Posterior vena cava (tissue), 2 donors: ENCODE data around the gene TXNL4B. TPM values are rescaled to one million over a fixed set of nuclear protein-coding genes. Genes with fewer than 3 reads are reported as not detected.

Source experiments
- DNase-seq: peaks from one replicate; pipeline ENCODE4 v3.0.0-alpha.2; 2020; ENCODE audit warnings: low spot score
- intact Hi-C, 2 donors: fragments of 100-400 bp; cut with DNase I; formaldehyde crosslinking; loops; one replicate each; pipeline versions ENCODE4 v1.14.1 to v1.14.2; 2022 to 2023
- total RNA-seq, 2 donors: library from RNA; stranded (reverse); fragmentation: NEBNext Ultra II Directional; extraction: Animal tissue kit (Norgen Biotek cat#: 25700); gene quantifications; one replicate each; pipeline ENCODE4 v1.2.1, GENCODE V29; 2021
- donor health status: DM: yes; HTN: yes; CAD: no.
- donor health status: DM: yes; HTN: yes; CAD: no.

Gene TXNL4B
- total RNA-seq, 2 donors from 2014 or later: 7.5 to 10.3 TPM

DNA sequence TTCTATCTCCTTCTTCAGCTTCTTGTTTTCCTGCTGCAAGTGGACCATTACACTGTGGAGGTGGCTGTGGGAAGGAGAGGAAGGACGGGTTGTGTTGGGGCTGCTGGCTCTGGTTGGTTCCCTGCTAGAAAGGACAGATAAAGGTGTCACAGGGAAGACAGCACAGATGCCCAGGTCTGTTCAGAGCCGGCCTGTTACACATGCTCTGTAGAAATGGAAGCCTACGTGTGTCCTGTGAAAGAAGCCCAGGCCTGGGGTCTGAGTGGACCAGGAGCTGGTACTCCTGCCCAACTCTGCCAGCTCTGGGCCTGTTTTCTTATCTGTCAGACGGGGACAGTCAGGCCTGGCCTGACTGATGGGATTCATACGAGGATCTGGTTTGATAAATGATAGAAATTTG lies 26.6 kb upstream of the TXNL4B start:
- no peak for DNase-seq
- intact Hi-C loops: loop anchor here in 1 of 2 donors (10.0 kb wide), 1 partner anchor 345 kb away; no protein-coding TSS in a partner anchor

DNA sequence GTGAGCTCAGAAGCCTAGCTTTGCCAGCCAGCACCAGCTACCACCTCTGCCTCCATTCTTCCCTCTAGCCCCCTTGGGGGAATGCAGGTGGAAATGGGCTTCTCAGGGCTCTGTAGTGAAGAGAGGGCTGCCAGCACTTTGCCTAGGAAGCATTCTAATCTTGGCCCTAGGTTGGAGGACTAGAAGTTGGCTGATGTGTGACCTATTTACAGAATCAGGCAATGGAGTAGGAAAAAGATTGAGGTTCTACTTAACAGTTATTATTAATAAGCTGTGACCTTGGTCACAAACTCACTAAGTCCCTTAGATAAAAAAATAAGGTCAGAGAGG lies 20.2 kb upstream of the TXNL4B start:
- intact Hi-C loops: no loop called here
- no peak for DNase-seq

DNA sequence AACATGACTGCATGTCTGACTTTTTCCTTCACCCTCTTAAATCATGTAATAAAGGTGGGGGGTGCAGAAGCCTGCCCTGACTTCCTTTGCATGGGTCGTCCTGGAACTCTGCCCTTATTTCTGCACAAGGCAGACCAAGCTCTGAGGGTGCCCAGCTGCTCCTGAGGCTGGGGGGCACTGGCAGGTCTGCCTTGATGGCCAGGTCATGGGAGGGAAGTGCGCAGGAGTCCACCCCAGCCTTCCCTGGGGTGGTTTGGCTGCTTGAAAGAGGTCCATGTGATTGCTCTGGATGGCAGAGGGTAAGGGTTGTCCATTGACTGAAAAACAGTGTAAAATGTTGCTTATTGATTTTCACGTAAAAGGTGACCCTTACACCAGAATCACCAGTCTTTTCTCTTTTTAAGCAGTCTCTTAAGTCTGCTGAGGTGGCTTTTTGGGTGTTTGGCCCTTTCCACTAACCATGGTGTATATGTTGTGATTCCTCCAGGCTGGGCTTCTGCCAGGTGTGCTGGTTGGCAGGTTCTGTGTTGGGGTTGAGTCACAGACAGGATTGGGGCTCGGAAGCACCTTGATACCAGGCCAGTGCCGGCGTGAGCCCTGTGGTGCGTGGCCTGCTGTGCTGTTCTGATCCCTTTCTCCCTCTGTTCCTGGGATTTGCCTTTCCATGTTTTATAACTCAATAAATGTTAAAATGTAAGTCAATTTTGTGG lies 19.6 kb upstream of the TXNL4B start:
- intact Hi-C loops: no loop called here
- no peak for DNase-seq

DNA sequence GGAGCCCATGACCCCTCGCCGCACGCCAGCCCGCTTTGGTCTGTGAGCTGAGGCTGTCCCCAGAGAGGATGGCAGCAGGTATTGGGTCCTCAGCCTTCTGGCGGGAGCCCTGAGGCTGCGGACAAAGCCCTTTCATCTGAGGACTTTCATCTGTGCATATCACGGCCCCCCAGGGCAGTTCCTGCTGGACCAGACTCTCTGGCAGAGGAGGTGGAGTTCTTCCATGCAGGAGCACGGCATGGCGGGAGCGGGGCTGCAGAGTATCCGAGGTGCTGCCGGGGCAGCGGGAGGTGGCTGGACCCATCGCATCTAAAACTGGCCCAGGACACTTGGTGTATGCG lies 19.0 kb upstream of the TXNL4B start:
- intact Hi-C loops: no loop called here
- no peak for DNase-seq

DNA sequence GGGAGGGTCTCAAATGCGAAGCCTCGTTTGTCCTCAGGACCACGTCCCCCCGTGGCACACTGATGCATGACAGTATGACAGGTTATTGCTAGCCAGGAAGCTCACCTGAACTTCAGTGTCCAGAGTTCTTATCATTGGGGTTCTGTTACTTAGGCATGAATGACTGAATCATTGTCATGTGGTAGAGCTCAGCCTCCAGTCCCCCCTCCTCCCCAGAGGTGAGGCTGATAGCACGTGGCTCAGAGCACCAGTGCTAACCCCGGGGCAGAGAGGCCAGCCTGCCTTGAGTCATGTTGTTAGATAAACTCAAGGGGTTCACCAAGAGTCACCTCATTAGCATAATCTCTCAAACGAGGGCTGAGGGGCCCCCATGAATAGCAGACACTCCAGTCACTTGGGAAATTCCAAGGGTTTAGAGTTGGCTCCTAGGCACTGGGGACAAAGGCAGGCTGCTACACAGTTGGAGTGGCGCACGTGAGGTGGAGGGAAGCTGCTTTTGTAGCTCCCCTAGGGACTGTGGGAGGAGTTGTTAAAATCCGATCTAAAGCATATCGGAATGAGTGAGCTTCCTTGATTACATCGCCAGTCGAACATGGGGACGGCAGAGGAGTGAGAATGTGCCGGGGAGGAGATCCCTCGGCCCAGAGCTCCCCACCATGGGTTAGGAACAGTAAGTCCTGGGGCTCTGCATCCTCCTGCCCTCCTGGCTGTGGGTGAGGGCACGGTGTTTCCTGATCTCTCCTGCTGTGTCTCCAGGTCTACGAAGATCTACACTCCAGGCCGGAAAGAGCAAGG lies 18.4 kb upstream of the TXNL4B start:
- DNase-seq: no peak
- intact Hi-C loops: no loop called here

DNA sequence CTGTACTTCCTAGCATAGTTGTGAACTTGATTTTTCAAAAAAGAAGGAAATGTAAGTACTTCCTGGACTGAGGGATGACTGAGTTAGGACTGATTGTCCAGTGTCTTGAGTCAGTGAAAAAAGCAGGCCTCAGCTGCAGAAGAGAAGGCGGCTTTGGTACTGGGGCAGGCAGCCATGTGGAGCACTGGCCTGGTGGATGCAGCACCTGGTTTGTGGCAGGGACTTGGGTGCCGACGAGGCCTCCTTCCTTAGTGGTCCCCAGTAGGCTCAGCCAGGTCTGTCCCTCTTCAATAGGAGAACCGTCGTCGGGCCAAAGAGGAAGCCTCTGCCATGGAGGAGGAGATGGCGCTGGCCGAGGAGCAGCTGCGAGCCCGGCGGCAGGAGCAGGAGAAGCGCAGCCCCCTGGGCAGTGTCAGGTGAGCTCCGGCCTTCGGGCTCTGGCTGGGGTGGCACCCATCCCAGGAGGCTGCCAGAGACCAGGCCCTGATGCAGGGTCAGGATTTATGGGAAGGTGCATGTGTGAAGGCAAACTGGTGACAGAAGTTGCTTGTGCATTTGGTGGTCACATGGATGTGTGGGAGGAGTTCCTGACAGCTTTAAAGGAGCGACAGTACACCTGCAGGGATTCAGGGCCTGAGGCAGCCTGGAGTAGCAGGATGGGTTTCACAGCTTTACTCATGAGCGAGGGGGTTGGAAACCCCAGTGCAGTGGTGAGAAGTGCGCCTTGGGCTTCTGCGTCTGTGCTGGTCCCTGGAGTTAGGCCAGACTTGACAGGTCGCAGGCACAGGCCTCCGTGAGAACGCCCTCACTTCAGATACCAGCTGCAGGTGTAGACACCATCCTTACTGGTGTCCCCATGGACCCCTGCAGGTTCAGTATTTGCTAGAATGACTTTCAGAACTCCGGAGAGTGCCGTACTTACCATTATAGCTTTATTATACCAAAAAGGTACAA lies 17.5 kb upstream of the TXNL4B start:
- no peak for DNase-seq
- intact Hi-C loops: no loop called here

DNA sequence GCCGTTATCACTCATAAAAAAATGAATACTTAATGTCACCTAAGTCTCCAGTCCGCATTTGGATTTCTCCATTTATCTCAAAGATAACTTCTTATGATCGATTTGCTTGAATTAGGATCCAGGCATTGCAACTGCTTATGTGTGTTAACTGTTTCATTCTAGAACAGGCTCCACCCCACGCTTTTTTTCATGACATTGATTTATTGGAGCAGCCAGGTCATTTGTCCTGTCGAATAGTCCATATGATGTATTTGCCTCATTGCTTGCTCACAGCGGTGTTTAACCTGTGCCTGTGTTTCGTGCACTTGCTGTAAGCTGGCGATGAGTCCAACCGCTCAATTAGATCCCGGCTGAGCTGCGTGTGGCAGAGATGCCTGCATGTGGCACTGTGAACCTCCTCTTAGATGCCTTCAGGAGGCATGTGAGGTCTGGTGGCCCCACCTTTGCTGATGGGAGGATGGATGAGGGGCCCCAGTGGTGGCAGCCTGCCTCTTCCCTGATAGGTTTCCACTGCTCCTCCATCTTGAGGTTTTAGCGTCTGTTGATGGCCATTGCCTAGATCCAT lies 16.6 kb upstream of the TXNL4B start:
- intact Hi-C loops: no loop called here
- DNase-seq: no peak

DNA sequence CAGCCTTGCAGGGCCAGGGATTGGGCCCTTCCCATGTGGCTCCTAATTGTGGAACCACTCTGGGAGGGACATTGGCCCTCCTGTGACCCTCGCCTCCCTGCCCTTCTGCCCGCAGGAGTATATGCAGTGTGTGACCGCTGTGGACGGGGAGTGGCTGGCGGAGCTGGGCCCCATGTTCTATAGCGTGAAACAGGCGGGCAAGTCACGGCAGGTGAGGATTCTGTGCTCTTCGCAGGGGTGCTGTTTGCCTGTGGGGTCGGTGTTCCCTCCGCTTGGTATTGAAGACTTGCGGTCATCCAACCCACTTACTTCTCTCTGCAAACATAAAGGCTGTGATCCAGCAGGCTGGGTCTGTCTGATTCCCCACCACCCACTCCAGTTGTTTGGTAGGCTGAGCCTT lies 15.9 kb upstream of the TXNL4B start:
- no peak for DNase-seq
- intact Hi-C loops: no loop called here

DNA sequence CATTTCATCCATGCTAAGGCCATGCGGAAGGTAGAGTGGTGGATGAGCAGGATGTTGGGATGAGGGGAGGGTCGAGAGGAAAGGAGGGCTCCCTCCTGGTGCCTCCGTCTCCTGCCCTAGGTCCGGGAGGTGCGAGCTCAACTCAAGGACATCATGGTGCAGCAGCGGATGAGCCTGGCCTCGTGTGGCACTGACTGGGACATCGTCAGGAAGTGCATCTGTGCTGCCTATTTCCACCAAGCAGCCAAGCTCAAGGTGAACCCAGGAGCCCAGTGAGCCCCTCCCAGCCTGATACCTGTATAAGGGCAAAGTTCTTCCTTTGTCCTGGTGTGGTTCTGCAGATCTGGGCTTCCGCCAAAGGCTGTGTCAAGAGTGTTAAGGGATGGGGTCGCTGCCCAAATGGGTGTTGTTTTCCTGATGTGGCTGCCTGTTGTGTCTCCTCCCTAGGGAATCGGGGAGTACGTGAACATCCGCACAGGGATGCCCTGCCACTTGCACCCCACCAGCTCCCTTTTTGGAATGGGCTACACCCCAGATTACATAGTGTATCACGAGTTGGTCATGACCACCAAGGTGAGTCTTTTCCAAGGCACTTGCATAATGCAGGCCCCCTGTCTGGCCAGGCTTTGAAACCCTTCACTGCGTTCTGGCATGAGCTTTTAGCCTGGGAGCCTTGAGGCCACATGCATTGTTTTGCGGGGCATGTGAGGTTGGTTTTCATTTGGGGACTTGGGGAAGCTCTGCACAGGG lies 15.1 kb upstream of the TXNL4B start:
- no peak for DNase-seq
- intact Hi-C loops: no loop called here

DNA sequence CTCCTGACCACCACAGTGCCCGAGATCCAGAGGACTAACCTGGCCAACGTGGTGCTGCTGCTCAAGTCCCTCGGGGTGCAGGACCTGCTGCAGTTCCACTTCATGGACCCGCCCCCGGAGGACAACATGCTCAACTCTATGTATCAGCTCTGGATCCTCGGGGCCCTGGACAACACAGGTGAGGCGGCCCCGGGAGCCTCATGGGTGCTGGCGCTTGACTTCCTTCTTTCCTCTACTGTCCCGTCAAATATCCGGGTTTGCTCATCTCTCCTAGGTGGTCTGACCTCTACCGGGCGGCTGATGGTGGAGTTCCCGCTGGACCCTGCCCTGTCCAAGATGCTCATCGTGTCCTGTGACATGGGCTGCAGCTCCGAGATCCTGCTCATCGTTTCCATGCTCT lies 14.0 kb upstream of the TXNL4B start:
- intact Hi-C loops: no loop called here

DNA sequence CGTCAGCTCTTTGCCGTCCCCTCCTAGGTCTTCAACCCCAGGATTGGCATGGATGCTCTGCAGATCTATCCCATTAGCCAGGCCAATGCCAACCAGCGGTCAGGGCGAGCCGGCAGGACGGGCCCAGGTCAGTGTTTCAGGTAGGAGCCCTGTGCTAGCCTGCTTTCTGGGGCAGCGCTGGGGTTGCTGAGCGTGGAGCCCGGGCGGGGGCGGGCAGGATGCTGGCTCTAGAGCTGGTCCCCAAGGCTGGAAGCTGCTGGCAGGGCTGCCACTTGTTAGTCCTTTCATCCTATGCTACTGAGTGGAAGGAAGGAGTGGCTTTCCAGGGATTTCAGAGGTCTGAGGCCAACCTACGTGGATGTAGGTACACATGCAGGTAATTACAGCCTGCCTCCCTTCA lies 12.6 kb upstream of the TXNL4B start:
- intact Hi-C loops: no loop called here
- DNase-seq: no peak

More for the DNA sequence above, 14.0 kb upstream of the TXNL4B start:
- no peak for DNase-seq

DNA sequence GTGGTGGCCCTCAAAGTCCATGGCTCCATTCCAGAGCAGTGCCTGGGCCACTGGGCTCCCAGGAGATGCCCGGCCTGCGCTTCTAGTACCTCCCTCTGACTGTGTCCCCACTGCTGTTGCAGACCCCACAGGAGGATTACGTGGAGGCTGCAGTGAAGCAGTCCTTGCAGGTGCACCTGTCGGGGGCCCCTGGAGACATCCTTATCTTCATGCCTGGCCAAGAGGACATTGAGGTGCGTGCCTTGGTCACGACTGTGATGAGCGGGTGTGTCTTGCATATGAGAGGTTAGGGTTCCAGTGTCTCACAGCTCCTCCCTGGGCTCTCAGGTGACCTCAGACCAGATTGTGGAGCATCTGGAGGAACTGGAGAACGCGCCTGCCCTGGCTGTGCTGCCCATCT lies 11.5 kb upstream of the TXNL4B start:
- intact Hi-C loops: no loop called here
- no peak for DNase-seq

DNA sequence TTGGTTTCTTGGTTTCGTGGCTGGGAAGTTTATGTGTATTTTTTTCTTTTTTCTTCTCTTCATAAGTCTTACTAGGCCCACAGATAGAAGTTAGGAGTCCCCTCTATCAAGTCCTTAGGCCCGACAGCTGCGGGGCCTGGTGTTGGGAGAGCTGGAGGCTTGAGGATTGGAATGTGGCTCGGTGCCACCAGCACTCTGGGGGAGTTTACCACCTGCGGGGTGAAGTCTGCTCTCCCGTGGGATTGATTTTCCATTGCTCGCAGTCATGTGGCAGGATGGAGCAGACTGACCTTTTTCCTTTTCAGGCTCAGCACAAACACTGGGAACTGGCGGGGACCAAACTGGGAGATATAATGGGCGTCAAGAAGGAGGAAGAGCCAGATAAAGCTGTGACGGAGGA lies 7.8 kb upstream of the TXNL4B start:
- intact Hi-C loops: no loop called here
- DNase-seq: no peak

DNA sequence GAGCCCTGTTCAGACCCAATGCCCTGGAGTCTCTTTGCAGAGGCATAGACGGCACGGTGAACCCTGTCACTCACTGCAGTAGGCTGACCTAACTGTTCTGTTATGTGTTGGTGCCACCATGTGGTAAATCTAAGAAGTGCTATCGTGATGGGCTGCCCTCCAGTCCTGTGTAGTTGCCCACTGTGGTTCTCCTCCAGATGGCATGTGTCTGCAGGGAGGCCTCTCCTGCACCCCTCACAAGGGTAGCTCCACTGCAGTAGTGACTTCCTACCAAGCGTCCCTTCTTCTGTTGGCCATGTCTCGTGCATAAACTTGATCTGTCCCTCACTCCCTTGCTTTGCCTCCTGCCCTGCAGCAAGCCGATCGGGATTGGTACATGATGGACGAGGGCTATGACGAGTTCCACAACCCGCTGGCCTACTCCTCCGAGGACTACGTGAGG lies 6.0 kb upstream of the TXNL4B start:
- DNase-seq: no peak
- intact Hi-C loops: loop anchor here in 1 of 2 donors (1.0 kb wide), 1 partner anchor 35 kb away; no protein-coding TSS in a partner anchor

DNA sequence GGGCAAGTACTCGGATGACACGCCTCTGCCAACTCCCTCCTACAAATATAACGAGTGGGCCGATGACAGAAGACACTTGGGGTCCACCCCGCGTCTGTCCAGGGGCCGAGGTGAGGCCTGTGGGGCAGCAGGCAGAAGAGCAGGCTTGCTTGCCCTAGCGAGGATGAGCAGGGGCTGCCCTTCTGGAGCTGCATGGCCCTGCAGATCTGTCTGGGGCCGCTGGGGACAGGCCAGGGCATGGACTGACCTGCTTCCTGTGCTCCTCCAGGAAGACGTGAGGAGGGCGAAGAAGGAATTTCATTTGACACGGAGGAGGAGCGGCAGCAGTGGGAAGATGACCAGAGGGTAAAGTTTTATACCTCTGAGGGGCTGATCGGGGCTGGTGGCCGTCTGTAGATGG lies 5.5 kb upstream of the TXNL4B start:
- no peak for DNase-seq
- intact Hi-C loops: loop anchor here in 1 of 2 donors (1.0 kb wide), 1 partner anchor 35 kb away; no protein-coding TSS in a partner anchor

DNA sequence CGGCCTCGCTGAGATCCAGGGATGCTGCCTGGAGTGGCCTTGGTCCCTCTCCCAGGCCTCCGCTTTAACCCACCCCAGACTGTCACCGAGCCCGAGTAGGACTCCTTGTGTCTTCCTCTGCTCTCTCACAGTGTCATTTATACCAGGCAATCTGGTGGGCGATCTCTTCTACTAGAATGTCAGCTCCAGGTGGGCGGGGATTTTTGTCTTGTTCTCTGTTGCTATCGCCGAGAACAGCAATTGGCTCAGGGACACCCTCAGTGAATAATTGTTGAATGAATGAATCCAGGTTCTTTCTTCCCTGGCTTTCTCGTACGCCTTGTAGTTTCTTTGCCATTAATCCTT lies 818 bp upstream of the TXNL4B start:
- intact Hi-C loops: no loop called here
- DNase-seq: no peak

DNA sequence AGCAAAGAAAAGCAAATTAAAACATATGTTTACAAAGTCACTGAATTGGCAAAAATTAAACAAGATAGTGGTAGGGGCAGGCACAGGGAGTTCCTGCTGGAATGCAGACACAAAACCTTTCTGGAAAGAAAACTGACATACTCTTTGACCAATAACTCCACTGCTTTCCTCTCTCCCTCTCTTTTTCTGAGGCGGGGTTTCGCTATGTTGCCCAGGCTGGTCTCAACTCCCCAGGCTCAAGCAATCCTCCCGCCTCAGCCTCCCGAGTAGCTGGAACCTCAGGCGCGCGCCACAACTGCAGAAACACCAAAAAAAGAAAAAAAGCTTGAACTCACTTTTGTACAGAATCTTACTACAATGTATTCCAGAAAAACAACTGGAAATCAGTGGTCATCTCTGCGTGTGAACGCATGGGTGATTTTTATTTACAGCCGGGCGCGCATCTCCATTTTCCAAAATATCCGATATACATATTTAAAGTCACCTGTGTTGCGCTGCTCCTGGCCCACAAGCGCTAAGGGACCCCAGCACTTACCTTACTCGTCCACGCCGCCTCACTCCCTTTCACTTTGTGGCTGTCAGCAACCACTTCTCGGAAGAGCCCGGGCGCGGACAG lies 480 bp downstream of the TXNL4B start:
- DNase-seq: no peak
- intact Hi-C loops: no loop called here

DNA sequence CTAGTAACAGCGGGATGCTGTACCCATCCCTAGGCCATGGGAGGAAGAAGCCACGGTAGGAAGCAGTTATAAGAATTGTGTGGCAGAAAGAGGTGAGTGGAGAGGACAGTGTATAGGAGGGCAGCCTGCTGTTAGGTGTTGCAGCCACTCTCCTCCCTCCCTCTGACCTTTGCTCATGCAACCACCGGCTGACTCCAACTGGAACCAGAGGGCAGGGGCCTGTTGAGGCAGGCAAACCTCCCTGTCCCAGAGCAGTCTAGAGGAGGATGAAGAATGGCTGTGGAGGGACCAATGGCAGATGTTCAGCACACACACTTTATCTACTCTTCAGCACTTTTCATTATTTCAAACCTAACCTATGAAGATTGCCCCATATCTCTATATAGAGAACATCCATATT lies 2.2 kb downstream of the TXNL4B start:
- intact Hi-C loops: no loop called here
- no peak for DNase-seq

DNA sequence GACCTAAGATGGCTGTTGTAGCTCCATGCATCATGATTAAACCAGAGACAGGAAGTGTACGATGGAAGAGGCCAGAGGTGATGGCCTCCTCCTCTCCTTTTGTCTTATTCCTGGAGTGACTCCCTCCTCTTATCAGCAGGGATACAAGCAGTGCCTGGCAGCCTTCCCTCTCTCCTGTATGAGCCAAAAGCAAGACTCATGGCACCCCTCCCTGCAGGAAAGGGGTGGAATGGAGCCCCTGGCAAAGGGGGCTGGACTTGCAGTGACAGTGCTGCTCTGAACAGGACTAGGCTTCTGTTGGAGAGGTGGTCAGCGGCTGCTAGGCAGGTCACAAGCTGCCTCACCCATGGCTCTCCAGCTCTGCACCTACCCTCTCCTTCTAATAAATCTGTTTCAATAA lies 8.4 kb downstream of the TXNL4B start:
- intact Hi-C loops: no loop called here
- no peak for DNase-seq
